Measurements from ENCODE around the gene PDE10A. TPM values are rescaled to one million over a fixed set of nuclear protein-coding genes. Genes with fewer than 3 reads are reported as not detected.
"Not testable (repeated sequence)": the region's sequence is repeated elsewhere in the genome, so short reads cannot be mapped to it uniquely, and the experiment has no call there.

Gene PDE10A
- total RNA-seq, 1 experiment from 2014 or later = 0.07 TPM

GRCh38 chr6:165551828-165552227 lies 111.2 kb downstream of the PDE10A start:
- DNase-seq (ENCODE audit: low read depth) = no peak

- DNase-seq (ENCODE audit: low read depth) = no peak
Measured at GRCh38 chr6:165548450-165548849, 114.6 kb downstream of the PDE10A start.

- no peak for DNase-seq (ENCODE audit: low read depth)
Measured at GRCh38 chr6:165545806-165546205, 117.2 kb downstream of the PDE10A start.

GRCh38 chr6:165543781-165544180 lies 119.3 kb downstream of the PDE10A start:
- DNase-seq (ENCODE audit: low read depth) = no peak

- DNase-seq (ENCODE audit: low read depth) = no peak
Measured at GRCh38 chr6:165536911-165537310, 126.1 kb downstream of the PDE10A start.

GRCh38 chr6:165519316-165519715 lies 143.7 kb downstream of the PDE10A start:
- no peak for DNase-seq (ENCODE audit: low read depth)

- peak; percentile 9 for DNase-seq (ENCODE audit: low read depth)
Measured at GRCh38 chr6:165515963-165516624, 146.9 kb downstream of the PDE10A start.

GRCh38 chr6:165514621-165515020 lies 148.4 kb downstream of the PDE10A start:
- no peak for DNase-seq (ENCODE audit: low read depth)

- no peak for DNase-seq (ENCODE audit: low read depth)
Measured at GRCh38 chr6:165511807-165512206, 151.2 kb downstream of the PDE10A start.

GRCh38 chr6:165508321-165508869 lies 154.6 kb downstream of the PDE10A start:
- no peak for DNase-seq (ENCODE audit: low read depth)

GRCh38 chr6:165506657-165507056 lies 156.4 kb downstream of the PDE10A start:
- DNase-seq (ENCODE audit: low read depth) = no peak

GRCh38 chr6:165500214-165500907 lies 162.7 kb downstream of the PDE10A start:
- not testable (repeated sequence) for DNase-seq (ENCODE audit: low read depth)

- DNase-seq (ENCODE audit: low read depth) = no peak
Measured at GRCh38 chr6:165497472-165497871, 165.6 kb downstream of the PDE10A start.

- DNase-seq (ENCODE audit: low read depth) = no peak
Measured at GRCh38 chr6:165488624-165489295, 174.3 kb downstream of the PDE10A start.

- no peak for DNase-seq (ENCODE audit: low read depth)
Measured at GRCh38 chr6:165487950-165488349, 175.1 kb downstream of the PDE10A start.

GRCh38 chr6:165487347-165487746 lies 175.7 kb downstream of the PDE10A start:
- no peak for DNase-seq (ENCODE audit: low read depth)

- no peak for DNase-seq (ENCODE audit: low read depth)
Measured at GRCh38 chr6:165486183-165487137, 176.6 kb downstream of the PDE10A start.

- DNase-seq (ENCODE audit: low read depth) = no peak
Measured at GRCh38 chr6:165484178-165484889, 178.7 kb downstream of the PDE10A start.

GRCh38 chr6:165481921-165482320 lies 181.1 kb downstream of the PDE10A start:
- no peak for DNase-seq (ENCODE audit: low read depth)

GRCh38 chr6:165480916-165481315 lies 182.1 kb downstream of the PDE10A start:
- DNase-seq (ENCODE audit: low read depth) = no peak

GRCh38 chr6:165478581-165478980 lies 184.5 kb downstream of the PDE10A start:
- no peak for DNase-seq (ENCODE audit: low read depth)
